IMR-90 (cell line): Measurements from ENCODE around the gene GDPD2. TPM values are rescaled to one million over a fixed set of nuclear protein-coding genes. Genes with fewer than 3 reads are reported as not detected.

Experiments
- ATAC-seq: fragments of 200-7000 bp; cut with Tn5 transposase; 2 replicates; pipeline ENCODE4 v1.9.1; 2020; ENCODE audit warnings: low read depth, mild to moderate bottlenecking, moderate library complexity
- BruUV-seq: library from RNA; stranded (reverse); fragments of 400-500 nt; replicated peaks from 2 replicates; lab custom pipeline; 2021; lab: Mats Ljungman, UMichigan
- CTCF ChIA-PET: fragments of 300-600 bp; formaldehyde crosslinking; extraction: SDS; loops from one replicate; lab custom pipeline; 2021; ENCODE audit warnings: antibody characterized with exemption; lab: Yijun Ruan, JAX
- POLR2A ChIA-PET: fragments of 300-600 bp; sonication (Branson Sonifier 250); formaldehyde crosslinking; loops from one replicate; lab custom pipeline; 2022; ENCODE audit warnings: antibody characterized with exemption; ENCODE audit not compliant: unreplicated experiment; lab: Charles Lee
- DNase-seq: peaks from one replicate; pipeline ENCODE4 v3.0.0; 2013
- H2AFZ ChIP-seq: replicated peaks from 2 replicates; pipeline ENCODE3; 2013; ENCODE audit warnings: low read length, mild to moderate bottlenecking; ENCODE audit not compliant: poor library complexity
- H2AK5ac ChIP-seq: 2 replicates; pipeline ENCODE4 v1.6.1; 2013; ENCODE audit warnings: low read depth, low read length, inconsistent platforms
- H2AK9ac ChIP-seq: replicated peaks from 2 replicates; pipeline ENCODE3; 2013; ENCODE audit warnings: mild to moderate bottlenecking, low read depth, low read length, moderate library complexity; ENCODE audit not compliant: poor library complexity
- H2BK120ac ChIP-seq: 2 replicates; pipeline ENCODE4 v1.6.1; 2013; ENCODE audit warnings: low read depth, low read length, inconsistent platforms
- H2BK15ac ChIP-seq: 3 replicates; pipeline ENCODE4 v1.6.1; 2013; ENCODE audit warnings: low read depth, low read length, inconsistent platforms
- H2BK20ac ChIP-seq: 2 replicates; pipeline ENCODE4 v1.6.1; 2013; ENCODE audit warnings: low read depth, mild to moderate bottlenecking, inconsistent platforms, low read length, moderate library complexity
- H2BK5ac ChIP-seq: 2 replicates; pipeline ENCODE4 v1.6.1; 2013; ENCODE audit warnings: mild to moderate bottlenecking, low read depth, low read length, inconsistent platforms; ENCODE audit not compliant: poor library complexity, severe bottlenecking
- H3K14ac ChIP-seq: replicated peaks from 2 replicates; pipeline ENCODE4 v1.6.1; 2013; ENCODE audit warnings: low read depth, low read length, inconsistent platforms
- H3K18ac ChIP-seq: 2 replicates; pipeline ENCODE4 v1.6.1; 2013; ENCODE audit warnings: low read depth, low read length, control low read depth
- H3K23ac ChIP-seq: 2 replicates; pipeline ENCODE4 v1.6.1; 2013; ENCODE audit warnings: low read depth, low read length, inconsistent platforms
- H3K27ac ChIP-seq: 2 replicates; pipeline ENCODE4 v1.5.1; 2013; ENCODE audit warnings: mild to moderate bottlenecking, control low read depth, low read length; ENCODE audit not compliant: insufficient read depth
- H3K27me3 ChIP-seq: 2 replicates; pipeline ENCODE4 v1.6.1; 2013; ENCODE audit warnings: low read length; ENCODE audit not compliant: control insufficient read depth, insufficient read depth
- H3K36me3 ChIP-seq: 2 replicates; pipeline ENCODE4 v1.6.1; 2013; ENCODE audit warnings: low read length, mixed read lengths; ENCODE audit not compliant: control insufficient read depth, insufficient read depth
- H3K4ac ChIP-seq: 2 replicates; pipeline ENCODE4 v1.6.1; 2013; ENCODE audit warnings: low read depth, low read length, inconsistent platforms
- H3K4me1 ChIP-seq: 2 replicates; pipeline ENCODE4 v1.6.1; 2013; ENCODE audit warnings: low read length, mixed read lengths; ENCODE audit not compliant: control insufficient read depth, insufficient read depth
- H3K4me2 ChIP-seq: 2 replicates; pipeline ENCODE4 v1.6.1; 2013; ENCODE audit warnings: low read depth, mild to moderate bottlenecking, control low read depth, low read length, moderate library complexity
- H3K4me3 ChIP-seq: 2 replicates; pipeline ENCODE4 v1.5.1; 2013; ENCODE audit warnings: low read depth, mild to moderate bottlenecking, control low read depth, low read length, moderate library complexity; ENCODE audit not compliant: insufficient read depth
- H3K56ac ChIP-seq: 2 replicates; pipeline ENCODE4 v1.6.1; 2013; ENCODE audit warnings: low read length, inconsistent platforms; ENCODE audit not compliant: insufficient read depth; ENCODE audit errors: extremely low read depth
- H3K79me1 ChIP-seq, 2 experiments: 2 replicates each; pipeline ENCODE4 v1.6.1; 2013; ENCODE audit warnings: low read length in 2 of 2, inconsistent platforms in 1 of 2, low read depth in 1 of 2
- H3K9ac ChIP-seq: 2 replicates; pipeline ENCODE4 v1.6.1; 2013; ENCODE audit warnings: low read depth, low read length, control low read depth
- H3K9me1 ChIP-seq: 2 replicates; pipeline ENCODE4 v1.6.1; 2013; ENCODE audit warnings: low read length, inconsistent platforms; ENCODE audit not compliant: insufficient read depth
- H3K9me3 ChIP-seq: 2 replicates; pipeline ENCODE4 v1.6.1; 2013; ENCODE audit warnings: low read length; ENCODE audit not compliant: control insufficient read depth, insufficient read depth
- H4K20me1 ChIP-seq: 2 replicates; pipeline ENCODE4 v1.6.1; 2013; ENCODE audit warnings: low read length, inconsistent platforms; ENCODE audit not compliant: insufficient read depth
- H4K5ac ChIP-seq: 2 replicates; pipeline ENCODE4 v1.6.1; 2013; ENCODE audit warnings: mild to moderate bottlenecking, low read depth, low read length, control low read depth
- H4K8ac ChIP-seq, 2 experiments: 2 replicates each; pipeline ENCODE4 v1.6.1; 2013; ENCODE audit warnings: low read depth in 2 of 2, low read length in 2 of 2, control low read depth in 1 of 2, inconsistent platforms in 1 of 2
- H4K91ac ChIP-seq: 2 replicates; pipeline ENCODE4 v1.6.1; 2013; ENCODE audit warnings: low read depth, low read length, inconsistent platforms; ENCODE audit not compliant: insufficient read depth
- BHLHE40 ChIP-seq: fragments of 150-350 bp; IDR thresholded peaks from 2 replicates; pipeline ENCODE4 v1.6.1; 2016; ENCODE audit warnings: mild to moderate bottlenecking, low read depth, low read length
- CEBPB ChIP-seq: IDR thresholded peaks from 2 replicates; pipeline ENCODE4 v1.6.1; 2012; ENCODE audit warnings: low read depth, low read length, improper control_type of control experiment
- CHD1 ChIP-seq: IDR thresholded peaks from 2 replicates; pipeline ENCODE4 v1.6.1; 2012; ENCODE audit warnings: low read depth, low read length, improper control_type of control experiment
- MAZ ChIP-seq: IDR thresholded peaks from 2 replicates; pipeline ENCODE4 v1.6.1; 2012; ENCODE audit warnings: low read depth, mild to moderate bottlenecking, low read length, improper control_type of control experiment, moderate library complexity, borderline replicate concordance
- MXI1 ChIP-seq: IDR thresholded peaks from 2 replicates; pipeline ENCODE4 v1.6.1; 2012; ENCODE audit warnings: low read depth, mild to moderate bottlenecking, low read length, moderate library complexity, borderline replicate concordance
- NFE2L2 ChIP-seq: fragments of 150-350 bp; IDR thresholded peaks from 2 replicates; pipeline ENCODE4 v1.6.1; 2016; ENCODE audit warnings: low read depth, mild to moderate bottlenecking, low read length
- POLR2A ChIP-seq: IDR thresholded peaks from 2 replicates; pipeline ENCODE4 v1.6.1; 2012; ENCODE audit warnings: mild to moderate bottlenecking, low read depth, low read length
- RAD21 ChIP-seq: IDR thresholded peaks from 2 replicates; pipeline ENCODE4 v1.6.1; 2012; ENCODE audit warnings: low read length, improper control_type of control experiment
- RCOR1 ChIP-seq: IDR thresholded peaks from 2 replicates; pipeline ENCODE4 v1.6.1; 2012; ENCODE audit warnings: mild to moderate bottlenecking, low read length, improper control_type of control experiment; ENCODE audit not compliant: insufficient replicate concordance
- RFX5 ChIP-seq: IDR thresholded peaks from 2 replicates; pipeline ENCODE4 v1.8.0; 2012; ENCODE audit warnings: low read depth, mild to moderate bottlenecking, low read length, moderate library complexity
- SMC3 ChIP-seq: fragments of 150-350 bp; IDR thresholded peaks from 2 replicates; pipeline ENCODE4 v1.6.1; 2016; ENCODE audit warnings: low read depth, mild to moderate bottlenecking, antibody characterized with exemption, low read length, moderate library complexity
- WGBS, 2 experiments: methylation state at CpG; one replicate each; pipeline versions ENCODE4 v1.1.5 to v1.1.7; 2013; ENCODE audit warnings: missing lambda C conversion rate in 2 of 2; ENCODE audit not compliant: insufficient read length in 1 of 2; ENCODE audit errors: extremely low coverage in 2 of 2; 5-methylcytosine and 5-hydroxymethylcytosine counted together
- dilution Hi-C: fragments of 300-500 bp; cut with HindIII; formaldehyde crosslinking; loops from one replicate; pipeline ENCODE4 v1.14.3; 2018; ENCODE audit warnings: low sequenced_read_pairs; ENCODE audit not compliant: unreplicated experiment
- in situ Hi-C: fragments of 300-500 bp; cut with MboI; formaldehyde crosslinking; loops from 3 replicates; pipeline ENCODE4 v1.14.3; 2019; ENCODE audit warnings: low sequenced_read_pairs, inconsistent platforms, mixed read lengths
- intact Hi-C: fragments of 100-400 bp; cut with micrococcal nuclease; formaldehyde crosslinking; loops from 2 replicates; pipeline ENCODE4 v1.10.0; 2022
- polyA plus RNA-seq, 3 experiments: library from polyadenylated mRNA; depleted of rRNA; stranded (reverse); fragments of >200 nt; gene quantifications; 2 replicates each; pipeline ENCODE4 v1.2.3, GENCODE V29; 2012; ENCODE audit warnings: low replicate concordance in 1 of 3
- total RNA-seq: library from RNA; depleted of rRNA; stranded (reverse); fragments of >200 nt; gene quantifications from 2 replicates; pipeline ENCODE4 v1.2.3, GENCODE V29; 2012
- TF ChIP-seq, protein P1 (sequence below): conservative IDR thresholded peaks from 2 replicates; pipeline ENCODE4 v1.5.1; 2012; ENCODE audit warnings: mild to moderate bottlenecking, low read depth, low read length, improper control_type of control experiment
- TF ChIP-seq, protein P2 (sequence below): fragments of 150-350 bp; IDR thresholded peaks from 2 replicates; pipeline ENCODE4 v1.6.1; 2017; ENCODE audit warnings: mild to moderate bottlenecking, antibody characterized with exemption, low read length, low read depth
- TF ChIP-seq, protein P3 (sequence below): fragments of 150-350 bp; IDR thresholded peaks from 2 replicates; pipeline ENCODE4 v1.6.1; 2016; ENCODE audit warnings: low read depth, mild to moderate bottlenecking, low read length, moderate library complexity, borderline replicate concordance

GDPD2 gene
- total and polyA plus RNA-seq, 2 of the 4 experiments (the other 2 are of a cell fraction) = not detected

DNA sequence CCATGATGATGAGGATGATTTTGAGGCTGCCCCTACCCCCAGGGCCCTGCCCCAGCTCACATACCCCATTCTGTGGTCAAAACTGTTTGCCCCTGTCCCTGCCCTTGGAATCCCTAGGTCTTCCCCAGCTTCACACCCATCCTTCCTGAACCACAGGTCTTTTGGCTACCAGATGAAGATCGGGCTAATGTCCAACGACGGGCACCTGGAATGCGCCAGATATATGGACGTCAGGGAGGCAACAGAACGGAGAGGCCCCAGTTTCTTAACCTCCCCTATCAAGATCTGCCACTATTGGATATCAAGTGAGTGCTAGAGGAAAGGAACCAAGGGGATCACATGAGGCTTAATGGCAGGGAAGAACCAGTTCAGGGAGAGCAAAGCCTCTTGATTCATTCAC, 6.6 kb downstream of the GDPD2 start:
- dilution Hi-C loops (no loop called here), in situ Hi-C loops (no loop called here), intact Hi-C loops (no loop called here)
- H3K9me1 ChIP-seq = 0 out of 2 replicates have a peak, but pooled peaks cover 4% of the 10 kb centered on the region
- H2BK5ac ChIP-seq = no peak overlapping the region
- no peak overlapping the region for H2BK15ac ChIP-seq
- no peak overlapping the region for H4K5ac ChIP-seq
- no peak for ATAC-seq
- BruUV-seq = no TSS peak
- H3K56ac ChIP-seq = no peak overlapping the region
- ChIA-PET CTCF (no interaction called here), POLR2A (no interaction called here)
- no peak overlapping the region for H4K91ac ChIP-seq
- H2AFZ ChIP-seq = no peak overlapping the region
- no peak overlapping the region for H2BK20ac ChIP-seq
- no peak overlapping the region for H3K4me3 ChIP-seq
- H2AK9ac ChIP-seq = no peak overlapping the region
- no CpG with 5 or more reads among the region's 6 CpGs for WGBS, 2 experiments
- no peaks in the 10 kb centered on the region for H3K4me1 ChIP-seq
- no peak overlapping the region for H3K18ac ChIP-seq
- TF ChIP-seq, protein P1, sequence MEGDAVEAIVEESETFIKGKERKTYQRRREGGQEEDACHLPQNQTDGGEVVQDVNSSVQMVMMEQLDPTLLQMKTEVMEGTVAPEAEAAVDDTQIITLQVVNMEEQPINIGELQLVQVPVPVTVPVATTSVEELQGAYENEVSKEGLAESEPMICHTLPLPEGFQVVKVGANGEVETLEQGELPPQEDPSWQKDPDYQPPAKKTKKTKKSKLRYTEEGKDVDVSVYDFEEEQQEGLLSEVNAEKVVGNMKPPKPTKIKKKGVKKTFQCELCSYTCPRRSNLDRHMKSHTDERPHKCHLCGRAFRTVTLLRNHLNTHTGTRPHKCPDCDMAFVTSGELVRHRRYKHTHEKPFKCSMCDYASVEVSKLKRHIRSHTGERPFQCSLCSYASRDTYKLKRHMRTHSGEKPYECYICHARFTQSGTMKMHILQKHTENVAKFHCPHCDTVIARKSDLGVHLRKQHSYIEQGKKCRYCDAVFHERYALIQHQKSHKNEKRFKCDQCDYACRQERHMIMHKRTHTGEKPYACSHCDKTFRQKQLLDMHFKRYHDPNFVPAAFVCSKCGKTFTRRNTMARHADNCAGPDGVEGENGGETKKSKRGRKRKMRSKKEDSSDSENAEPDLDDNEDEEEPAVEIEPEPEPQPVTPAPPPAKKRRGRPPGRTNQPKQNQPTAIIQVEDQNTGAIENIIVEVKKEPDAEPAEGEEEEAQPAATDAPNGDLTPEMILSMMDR = no peak
- TF ChIP-seq MXI1 (no peak), CEBPB (no peak), POLR2A (no peak), NFE2L2 (no peak), BHLHE40 (no peak), MAZ (no peak), RCOR1 (no peak), RFX5 (no peak), CHD1 (no peak), SMC3 (no peak), RAD21 (no peak)
- TF ChIP-seq, protein P2, sequence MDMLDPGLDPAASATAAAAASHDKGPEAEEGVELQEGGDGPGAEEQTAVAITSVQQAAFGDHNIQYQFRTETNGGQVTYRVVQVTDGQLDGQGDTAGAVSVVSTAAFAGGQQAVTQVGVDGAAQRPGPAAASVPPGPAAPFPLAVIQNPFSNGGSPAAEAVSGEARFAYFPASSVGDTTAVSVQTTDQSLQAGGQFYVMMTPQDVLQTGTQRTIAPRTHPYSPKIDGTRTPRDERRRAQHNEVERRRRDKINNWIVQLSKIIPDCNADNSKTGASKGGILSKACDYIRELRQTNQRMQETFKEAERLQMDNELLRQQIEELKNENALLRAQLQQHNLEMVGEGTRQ = no peak
- TF ChIP-seq, protein P3, sequence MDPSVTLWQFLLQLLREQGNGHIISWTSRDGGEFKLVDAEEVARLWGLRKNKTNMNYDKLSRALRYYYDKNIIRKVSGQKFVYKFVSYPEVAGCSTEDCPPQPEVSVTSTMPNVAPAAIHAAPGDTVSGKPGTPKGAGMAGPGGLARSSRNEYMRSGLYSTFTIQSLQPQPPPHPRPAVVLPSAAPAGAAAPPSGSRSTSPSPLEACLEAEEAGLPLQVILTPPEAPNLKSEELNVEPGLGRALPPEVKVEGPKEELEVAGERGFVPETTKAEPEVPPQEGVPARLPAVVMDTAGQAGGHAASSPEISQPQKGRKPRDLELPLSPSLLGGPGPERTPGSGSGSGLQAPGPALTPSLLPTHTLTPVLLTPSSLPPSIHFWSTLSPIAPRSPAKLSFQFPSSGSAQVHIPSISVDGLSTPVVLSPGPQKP = no peak
- H3K23ac ChIP-seq = no peak overlapping the region
- DNase-seq = no peak
- no peak overlapping the region for H2BK120ac ChIP-seq
- H3K4me2 ChIP-seq = no peak overlapping the region
- H3K9ac ChIP-seq = no peak overlapping the region
- H3K4ac ChIP-seq = no peak overlapping the region
- no peaks in the 10 kb centered on the region; the same call in 1 of the 2 replicates for H3K27me3 ChIP-seq
- H3K27ac ChIP-seq = no peak overlapping the region
- no peaks in the 10 kb centered on the region for H4K20me1 ChIP-seq
- H3K14ac ChIP-seq = no peak overlapping the region
- H4K8ac ChIP-seq = no peak overlapping the region
- no peaks in the 10 kb centered on the region for H3K36me3 ChIP-seq
- H3K9me3 ChIP-seq = no peaks in the 10 kb centered on the region
- peaks cover 2 to 11% of the 10 kb centered on the region in 2 experiments; a peak in 3 of 4 replicates for H3K79me1 ChIP-seq
- no peak overlapping the region for H2AK5ac ChIP-seq
